Measurements from ENCODE around the gene AMMECR1L.
"Not testable (repeated sequence)": the region's sequence is repeated elsewhere in the genome, so short reads cannot be mapped to it uniquely, and the experiment has no call there.

Gene AMMECR1L

DNA sequence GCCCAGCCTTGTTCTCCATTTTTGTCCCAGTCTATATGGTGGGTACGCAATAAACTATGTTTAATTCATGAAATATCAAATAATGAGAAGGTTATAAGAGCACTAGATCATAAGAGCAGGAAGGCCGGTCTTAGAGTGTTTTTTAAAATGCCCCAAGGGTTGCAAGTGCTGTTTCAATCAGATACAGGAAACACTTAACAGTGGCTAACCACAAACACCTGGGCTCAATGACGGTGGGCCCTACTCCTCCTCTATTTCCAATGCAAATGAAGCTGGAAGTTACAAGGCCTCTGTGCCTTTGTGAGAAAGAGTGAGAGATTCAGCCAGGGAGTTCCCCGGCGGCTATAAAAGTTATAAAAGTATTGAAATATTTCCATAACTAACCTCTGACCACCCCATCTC lies 55.9 kb downstream of the AMMECR1L start:
- DNase-seq: no peak

GRCh38 chr2:127826708-127827107 lies 59.0 kb downstream of the AMMECR1L start:
- DNase-seq: not testable (repeated sequence)

DNA sequence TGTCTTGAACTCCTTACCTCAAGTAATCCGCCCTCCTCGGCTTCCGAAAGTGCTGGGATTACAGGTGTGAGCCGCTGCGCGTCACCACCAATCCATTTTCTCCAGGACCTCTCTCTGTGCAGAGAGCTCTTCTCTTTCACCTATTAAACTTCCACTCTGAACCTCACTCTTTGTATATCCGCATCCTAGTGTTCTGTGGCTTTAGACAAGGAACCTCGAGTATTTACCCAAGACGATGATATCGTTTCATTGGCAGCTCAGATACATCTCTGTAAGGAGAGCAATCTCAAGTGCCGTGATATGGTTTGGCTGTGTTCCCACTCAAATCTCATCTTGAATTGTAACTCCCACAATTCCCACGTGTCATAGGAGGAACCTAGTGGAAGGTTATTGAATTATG lies 59.7 kb downstream of the AMMECR1L start:
- DNase-seq: no peak

GRCh38 chr2:127820080-127820668 lies 65.6 kb downstream of the AMMECR1L start:
- DNase-seq: no peak

DNA sequence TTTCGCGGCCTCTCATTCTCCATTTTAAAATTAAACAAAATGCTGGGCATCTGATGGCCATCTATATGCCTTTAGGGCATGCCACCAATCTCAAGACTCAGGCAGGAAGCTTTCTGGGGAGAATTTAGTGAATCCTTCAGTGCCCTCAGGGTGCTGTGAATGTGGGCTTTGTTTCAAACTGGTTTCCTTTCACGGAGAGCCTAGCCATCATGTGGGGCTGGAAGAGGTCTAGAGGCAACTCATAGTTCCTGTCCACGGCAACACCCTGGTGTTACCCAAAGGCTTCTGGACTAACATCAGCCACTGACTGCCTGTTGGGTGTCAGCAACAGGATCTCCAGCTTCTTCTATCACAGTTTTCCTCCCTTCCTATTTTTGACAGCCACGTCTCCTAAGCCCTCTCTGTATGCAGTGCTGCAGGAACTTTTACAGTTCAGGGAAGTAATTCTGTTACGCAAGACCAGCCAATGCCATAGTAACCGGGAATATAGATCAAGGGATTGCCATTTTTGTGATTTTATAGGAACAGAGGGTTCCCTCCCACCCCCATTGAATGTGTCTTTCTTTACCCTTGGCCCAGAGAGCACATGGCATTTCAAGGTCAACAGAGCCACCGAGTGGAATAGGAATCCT lies 66.8 kb downstream of the AMMECR1L start:
- DNase-seq: no peak

DNA sequence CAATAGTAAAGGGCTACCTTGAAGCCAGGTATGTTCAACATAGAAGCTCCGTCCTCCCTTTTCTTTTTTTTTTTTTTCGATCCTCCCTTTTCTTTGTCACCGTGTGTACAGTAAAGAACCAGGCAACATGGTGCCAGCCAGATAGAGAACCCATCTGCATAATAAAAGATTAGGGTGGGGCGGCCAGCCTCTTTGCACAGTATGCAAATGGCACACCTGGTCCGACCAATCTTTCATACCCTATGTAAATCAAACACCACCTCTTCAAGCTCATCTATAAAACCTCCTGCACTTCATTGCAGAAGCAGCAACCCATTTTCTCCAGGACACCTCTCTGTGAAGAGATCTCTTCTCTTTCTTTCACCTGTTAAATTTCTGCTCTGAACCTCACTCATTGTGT lies 67.5 kb downstream of the AMMECR1L start:
- no peak for DNase-seq

- DNase-seq: no peak
These were observed 71.1 kb downstream of the AMMECR1L start for GRCh38 chr2:127814677-127815076.

GRCh38 chr2:127812441-127812840 lies 73.3 kb downstream of the AMMECR1L start:
- not testable (repeated sequence) for DNase-seq
